Neutrophil (primary cell): ENCODE measurements around the gene FBXW8.

ENCODE experiments used
- H3K27ac ChIP-seq: fragments of 200-600 bp; sonication (generic); 2 replicates; pipeline ENCODE4 v1.5.1; 2016; ENCODE audit warnings: mild to moderate bottlenecking, moderate library complexity
- H3K27me3 ChIP-seq: fragments of 200-600 bp; sonication (generic); 2 replicates; pipeline ENCODE4 v1.6.0; 2016; ENCODE audit warnings: mild to moderate bottlenecking
- H3K36me3 ChIP-seq: fragments of 200-600 bp; sonication (generic); 2 replicates; pipeline ENCODE4 v1.5.1; 2017
- H3K4me1 ChIP-seq, 2 experiments: fragments of 200-600 bp in 1 of 2; sonication (generic) in 1 of 2; 1 replicate in 1 of 2; 2 replicates in 1 of 2; pipeline versions ENCODE4 v1.5.1 to v1.6.1; 2013 to 2016; ENCODE audit warnings: low read depth in 1 of 2, low read length in 1 of 2, mild to moderate bottlenecking in 1 of 2, moderate library complexity in 1 of 2; ENCODE audit not compliant: control insufficient read depth in 1 of 2, insufficient read depth in 1 of 2
- H3K4me3 ChIP-seq, 2 experiments: fragments of 200-600 bp in 1 of 2; sonication (generic) in 1 of 2; 1 replicate in 1 of 2; 2 replicates in 1 of 2; pipeline ENCODE4 v1.5.1; 2013 to 2016; ENCODE audit warnings: low read depth in 1 of 2, low read length in 1 of 2, mild to moderate bottlenecking in 1 of 2, moderate library complexity in 1 of 2
- H3K9me3 ChIP-seq: fragments of 200-600 bp; sonication (generic); 2 replicates; pipeline ENCODE4 v1.5.1; 2016
- TF ChIP-seq, protein P1 (sequence below): fragments of 200-600 bp; sonication (generic); IDR thresholded peaks from 2 replicates; pipeline ENCODE4 v1.5.1; 2016; ENCODE audit warnings: antibody characterized with exemption

FBXW8 gene

DNA sequence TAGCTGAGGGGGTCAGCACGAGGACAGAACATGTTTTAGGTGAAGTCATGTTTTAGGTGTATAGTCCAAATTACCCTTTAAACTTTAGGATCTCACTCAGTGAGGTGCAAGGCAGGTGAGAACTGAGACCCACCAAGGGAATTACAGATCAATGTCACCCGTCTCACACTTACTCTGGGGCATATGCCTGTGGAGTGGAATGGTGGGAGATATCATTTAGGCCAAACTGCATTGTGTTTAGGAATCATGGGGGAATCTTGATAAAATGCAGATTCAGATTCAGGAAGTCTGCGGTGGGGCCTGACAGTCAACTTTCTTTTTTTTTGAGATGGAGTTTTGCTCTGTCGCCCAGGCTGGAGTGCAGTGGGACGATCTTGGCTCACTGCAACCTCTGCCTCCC is 17.8 kb downstream of the FBXW8 start:
- TF ChIP-seq, protein P1, sequence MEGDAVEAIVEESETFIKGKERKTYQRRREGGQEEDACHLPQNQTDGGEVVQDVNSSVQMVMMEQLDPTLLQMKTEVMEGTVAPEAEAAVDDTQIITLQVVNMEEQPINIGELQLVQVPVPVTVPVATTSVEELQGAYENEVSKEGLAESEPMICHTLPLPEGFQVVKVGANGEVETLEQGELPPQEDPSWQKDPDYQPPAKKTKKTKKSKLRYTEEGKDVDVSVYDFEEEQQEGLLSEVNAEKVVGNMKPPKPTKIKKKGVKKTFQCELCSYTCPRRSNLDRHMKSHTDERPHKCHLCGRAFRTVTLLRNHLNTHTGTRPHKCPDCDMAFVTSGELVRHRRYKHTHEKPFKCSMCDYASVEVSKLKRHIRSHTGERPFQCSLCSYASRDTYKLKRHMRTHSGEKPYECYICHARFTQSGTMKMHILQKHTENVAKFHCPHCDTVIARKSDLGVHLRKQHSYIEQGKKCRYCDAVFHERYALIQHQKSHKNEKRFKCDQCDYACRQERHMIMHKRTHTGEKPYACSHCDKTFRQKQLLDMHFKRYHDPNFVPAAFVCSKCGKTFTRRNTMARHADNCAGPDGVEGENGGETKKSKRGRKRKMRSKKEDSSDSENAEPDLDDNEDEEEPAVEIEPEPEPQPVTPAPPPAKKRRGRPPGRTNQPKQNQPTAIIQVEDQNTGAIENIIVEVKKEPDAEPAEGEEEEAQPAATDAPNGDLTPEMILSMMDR, result no peak

GRCh38 chr12:116929885-116930284 is 19.1 kb downstream of the FBXW8 start:
- Histone ChIP-seq H3K27ac (no peak overlapping the region), H3K4me3 (no peak overlapping the region), H3K27me3 (no peaks in the 10 kb centered on the region), H3K36me3 (no peaks in the 10 kb centered on the region), H3K4me1 (peaks cover 0 to 3% of the 10 kb centered on the region in 2 experiments), H3K9me3 (no peaks in the 10 kb centered on the region)
- TF ChIP-seq, protein P1, result no peak

More for the DNA sequence above, 17.8 kb downstream of the FBXW8 start:
- H3K9me3 ChIP-seq, result no peaks in the 10 kb centered on the region
- no peak overlapping the region for H3K27ac ChIP-seq
- no peak overlapping the region for H3K4me3 ChIP-seq
- H3K27me3 ChIP-seq, result no peaks in the 10 kb centered on the region
- no peaks in the 10 kb centered on the region for H3K36me3 ChIP-seq
- peaks cover 4 to 9% of the 10 kb centered on the region in 2 experiments for H3K4me1 ChIP-seq

GRCh38 chr12:116931665-116932064 is 20.9 kb downstream of the FBXW8 start:
- Histone ChIP-seq H3K9me3 (no peaks in the 10 kb centered on the region), H3K4me1 (no peaks in the 10 kb centered on the region), H3K27ac (no peak overlapping the region), H3K4me3 (no peak overlapping the region), H3K27me3 (no peaks in the 10 kb centered on the region), H3K36me3 (no peaks in the 10 kb centered on the region)
- TF ChIP-seq, protein P1, result no peak

GRCh38 chr12:116933091-116933490 is 22.3 kb downstream of the FBXW8 start:
- no peak overlapping the region for H3K4me3 ChIP-seq
- TF ChIP-seq, protein P1, result no peak
- H3K27me3 ChIP-seq, result no peaks in the 10 kb centered on the region
- H3K9me3 ChIP-seq, result no peaks in the 10 kb centered on the region
- H3K4me1 ChIP-seq, result no peaks in the 10 kb centered on the region
- no peaks in the 10 kb centered on the region for H3K36me3 ChIP-seq
- no peak overlapping the region for H3K27ac ChIP-seq

DNA sequence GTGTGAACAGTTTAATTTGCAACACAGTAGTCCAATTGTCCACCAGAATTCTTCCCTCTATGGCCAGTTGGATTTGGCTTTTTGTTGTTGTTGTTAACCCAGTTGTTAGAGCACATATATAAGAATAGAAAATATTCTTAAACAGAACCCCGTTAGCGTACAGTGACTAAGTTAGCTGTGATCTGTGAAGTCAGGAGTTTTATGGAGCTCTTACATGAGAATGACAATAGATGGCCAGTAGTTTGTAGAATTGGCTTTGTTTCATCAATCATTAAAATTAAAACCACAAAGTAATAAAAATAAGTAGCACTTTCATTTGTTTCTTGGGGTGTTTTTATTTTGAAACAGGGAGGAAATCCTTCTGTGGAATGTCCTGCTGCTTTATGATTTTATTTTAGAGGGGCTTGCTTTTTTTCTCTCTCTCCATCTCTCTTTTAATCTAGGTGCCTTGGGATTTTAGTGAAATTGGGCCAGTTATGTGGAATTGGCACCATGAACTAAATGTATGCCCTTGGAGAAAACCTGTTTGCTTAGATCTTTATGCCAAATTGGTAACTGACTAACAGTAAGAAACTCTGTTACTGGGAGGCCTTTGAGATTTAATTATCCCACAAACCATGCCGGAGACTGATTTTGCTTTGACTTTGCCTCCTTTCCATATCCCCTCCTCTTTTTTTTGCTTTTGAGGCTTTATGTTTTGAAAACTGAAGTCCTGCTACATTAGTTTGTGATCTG is 22.9 kb downstream of the FBXW8 start:
- TF ChIP-seq, protein P1, result no peak
- no peaks in the 10 kb centered on the region for H3K4me1 ChIP-seq
- no peak overlapping the region for H3K27ac ChIP-seq
- H3K36me3 ChIP-seq, result no peaks in the 10 kb centered on the region
- no peak overlapping the region for H3K4me3 ChIP-seq
- no peaks in the 10 kb centered on the region for H3K27me3 ChIP-seq
- no peaks in the 10 kb centered on the region for H3K9me3 ChIP-seq
